K562 (cell line): ENCODE results near the gene ZG16B.

Experiments used
- ASH1L ChIP-seq: fragments of 450-650 bp; IDR thresholded peaks from 2 replicates; pipeline ENCODE4 v1.6.1; 2018; ENCODE audit warnings: borderline replicate concordance, mild to moderate bottlenecking, low read depth; ENCODE audit not compliant: partially characterized antibody
- CHCHD3 ChIP-seq: fragments of 250-450 bp; sonication (Bioruptor Pico); IDR thresholded peaks from 2 replicates; pipeline ENCODE4 v2.1.2; 2022; ENCODE audit warnings: mild to moderate bottlenecking
- CTCF ChIP-seq, 3 experiments: IDR thresholded peaks in 2 of 3; conservative IDR thresholded peaks in 1 of 3; 2 replicates each; pipeline ENCODE4 v1.5.1; 2011 to 2012; ENCODE audit warnings: low read length in 3 of 3, mild to moderate bottlenecking in 3 of 3, control low read depth in 2 of 3, improper control_type of control experiment in 1 of 3, inconsistent platforms in 1 of 3, low read depth in 1 of 3, mixed read lengths in 1 of 3, moderate library complexity in 1 of 3; ENCODE audit not compliant: insufficient read depth in 2 of 3
- JUND ChIP-seq, 2 experiments: IDR thresholded peaks; 2 replicates in 1 of 2; 3 replicates in 1 of 2; pipeline ENCODE4 v1.6.1; 2011; ENCODE audit warnings: borderline replicate concordance in 2 of 2, low read depth in 2 of 2, low read length in 2 of 2, improper control_type of control experiment in 1 of 2, missing biosample characterization in 1 of 2, missing genetic modification characterization in 1 of 2, missing genetic modification reagents in 1 of 2
- MYC ChIP-seq, 2 experiments: fragments of 250-450 bp in 1 of 2; sonication (Bioruptor Pico) in 1 of 2; IDR thresholded peaks; 2 replicates each; pipeline versions ENCODE4 v1.5.1 to v1.6.1; 2012 to 2021; ENCODE audit warnings: low read depth in 2 of 2, borderline replicate concordance in 1 of 2, improper control_type of control experiment in 1 of 2, low read length in 1 of 2, mild to moderate bottlenecking in 1 of 2, moderate library complexity in 1 of 2
- POLR2AphosphoS5 ChIP-seq: IDR thresholded peaks from 2 replicates; pipeline ENCODE4 v1.6.1; 2011; ENCODE audit warnings: mild to moderate bottlenecking, low read depth, low read length, moderate library complexity; ENCODE audit not compliant: control insufficient read depth, insufficient read depth
- PREB ChIP-seq: sonication (generic); formaldehyde crosslinking; IDR thresholded peaks from 2 replicates; pipeline ENCODE4 v1.8.1; 2023; ENCODE audit warnings: mild to moderate bottlenecking, missing genetic modification reagents
- RFX1 ChIP-seq: fragments of 450-650 bp; IDR thresholded peaks from 2 replicates; pipeline ENCODE4 v1.6.1; 2016; ENCODE audit warnings: mild to moderate bottlenecking, moderate library complexity
- SIN3B ChIP-seq: fragments of 450-650 bp; IDR thresholded peaks from 2 replicates; pipeline ENCODE4 v1.6.1; 2017; ENCODE audit warnings: low read depth, mild to moderate bottlenecking, moderate library complexity
- XRCC3 ChIP-seq: fragments of 450-650 bp; IDR thresholded peaks from 2 replicates; pipeline ENCODE4 v1.6.1; 2017; ENCODE audit warnings: mild to moderate bottlenecking, moderate library complexity
- TF ChIP-seq, protein P1 (sequence below), 2 experiments: fragments of 450-650 bp in 1 of 2; sonication (generic) in 1 of 2; formaldehyde crosslinking in 1 of 2; IDR thresholded peaks; 2 replicates each; pipeline versions ENCODE4 v1.7.1 to v1.9.0; 2016 to 2022; ENCODE audit warnings: inconsistent platforms in 1 of 2, mild to moderate bottlenecking in 1 of 2, missing genetic modification reagents in 1 of 2
- TF ChIP-seq, protein P2 (sequence below): sonication (generic); formaldehyde crosslinking; IDR thresholded peaks from 2 replicates; pipeline ENCODE4 v1.8.1; 2023; ENCODE audit warnings: mild to moderate bottlenecking, missing genetic modification reagents
- TF ChIP-seq, protein P3 (sequence below): fragments of 250-450 bp; sonication (Bioruptor Pico); IDR thresholded peaks from 2 replicates; pipeline ENCODE4 v1.8.0; 2022; ENCODE audit warnings: inconsistent platforms

DNA sequence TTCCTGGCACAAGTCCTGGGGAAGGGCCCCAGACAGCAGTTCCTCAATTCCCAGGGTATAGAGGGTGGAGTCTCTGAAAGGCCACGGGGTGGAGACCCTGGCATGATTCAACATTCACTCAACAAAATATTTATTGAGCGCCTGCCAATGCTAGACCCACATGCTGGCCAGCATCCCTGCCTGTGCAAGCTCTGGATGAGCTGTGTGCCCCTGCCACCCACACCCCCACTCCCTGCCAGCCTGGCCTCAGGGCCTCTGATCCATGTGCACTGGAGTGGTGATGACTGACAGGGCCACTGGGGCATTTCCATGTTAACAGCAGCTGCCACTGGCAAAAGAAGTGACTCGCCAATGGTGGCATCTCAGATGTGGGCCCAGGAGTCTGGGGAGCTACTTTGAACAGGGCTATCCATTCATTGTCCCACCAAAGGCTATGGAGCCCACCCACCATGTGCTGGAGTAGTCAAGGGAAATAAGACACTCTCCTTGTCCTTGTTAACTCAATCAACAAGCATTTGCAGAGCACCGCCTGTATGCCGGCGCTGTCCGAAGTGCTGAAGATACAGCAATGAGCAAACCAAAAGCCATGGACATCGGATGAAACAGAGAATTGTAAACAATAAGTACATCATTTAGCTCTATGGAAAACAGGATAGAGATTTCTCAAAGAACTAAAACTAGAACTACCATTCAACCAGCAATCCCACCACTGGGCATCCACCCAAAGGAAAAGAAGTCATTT is 30.9 kb downstream of the ZG16B start:
- TF ChIP-seq CTCF (IDR thresholded peaks at IDR 0.05 in 2 of 3, conservative IDR thresholded peaks at IDR 0.05 in 1 of 3; ENCODE audit: insufficient read depth in 2 of 3, low read depth in 1 of 3, low read length in 3 of 3) (no peak), ASH1L (no peak), CHCHD3 (CRISPR knock-in tag) (no peak), SIN3B (no peak), MYC (IDR thresholded peaks at IDR 0.05; ENCODE audit: low read depth, low read length) (no peak), MYC (CRISPR knock-in tag; IDR thresholded peaks at IDR 0.05; ENCODE audit: borderline replicate concordance, low read depth) (no peak), PREB (CRISPR knock-in tag) (no peak), JUND (IDR thresholded peaks at IDR 0.05; ENCODE audit: borderline replicate concordance, low read depth, low read length) (no peak), JUND (tag; IDR thresholded peaks at IDR 0.05; ENCODE audit: borderline replicate concordance, low read depth, low read length) (no peak), POLR2AphosphoS5 (no peak), RFX1 (no peak), XRCC3 (no peak)
- TF ChIP-seq, protein P1, sequence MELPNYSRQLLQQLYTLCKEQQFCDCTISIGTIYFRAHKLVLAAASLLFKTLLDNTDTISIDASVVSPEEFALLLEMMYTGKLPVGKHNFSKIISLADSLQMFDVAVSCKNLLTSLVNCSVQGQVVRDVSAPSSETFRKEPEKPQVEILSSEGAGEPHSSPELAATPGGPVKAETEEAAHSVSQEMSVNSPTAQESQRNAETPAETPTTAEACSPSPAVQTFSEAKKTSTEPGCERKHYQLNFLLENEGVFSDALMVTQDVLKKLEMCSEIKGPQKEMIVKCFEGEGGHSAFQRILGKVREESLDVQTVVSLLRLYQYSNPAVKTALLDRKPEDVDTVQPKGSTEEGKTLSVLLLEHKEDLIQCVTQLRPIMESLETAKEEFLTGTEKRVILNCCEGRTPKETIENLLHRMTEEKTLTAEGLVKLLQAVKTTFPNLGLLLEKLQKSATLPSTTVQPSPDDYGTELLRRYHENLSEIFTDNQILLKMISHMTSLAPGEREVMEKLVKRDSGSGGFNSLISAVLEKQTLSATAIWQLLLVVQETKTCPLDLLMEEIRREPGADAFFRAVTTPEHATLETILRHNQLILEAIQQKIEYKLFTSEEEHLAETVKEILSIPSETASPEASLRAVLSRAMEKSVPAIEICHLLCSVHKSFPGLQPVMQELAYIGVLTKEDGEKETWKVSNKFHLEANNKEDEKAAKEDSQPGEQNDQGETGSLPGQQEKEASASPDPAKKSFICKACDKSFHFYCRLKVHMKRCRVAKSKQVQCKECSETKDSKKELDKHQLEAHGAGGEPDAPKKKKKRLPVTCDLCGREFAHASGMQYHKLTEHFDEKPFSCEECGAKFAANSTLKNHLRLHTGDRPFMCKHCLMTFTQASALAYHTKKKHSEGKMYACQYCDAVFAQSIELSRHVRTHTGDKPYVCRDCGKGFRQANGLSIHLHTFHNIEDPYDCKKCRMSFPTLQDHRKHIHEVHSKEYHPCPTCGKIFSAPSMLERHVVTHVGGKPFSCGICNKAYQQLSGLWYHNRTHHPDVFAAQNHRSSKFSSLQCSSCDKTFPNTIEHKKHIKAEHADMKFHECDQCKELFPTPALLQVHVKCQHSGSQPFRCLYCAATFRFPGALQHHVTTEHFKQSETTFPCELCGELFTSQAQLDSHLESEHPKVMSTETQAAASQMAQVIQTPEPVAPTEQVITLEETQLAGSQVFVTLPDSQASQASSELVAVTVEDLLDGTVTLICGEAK (IDR thresholded peaks at IDR 0.05), result 0 out of 2 replicates have a peak, but pooled peaks have one; percentile 27
- TF ChIP-seq, protein P1 (CRISPR knock-in tag; IDR thresholded peaks at IDR 0.05), result no peak
- TF ChIP-seq, protein P2, sequence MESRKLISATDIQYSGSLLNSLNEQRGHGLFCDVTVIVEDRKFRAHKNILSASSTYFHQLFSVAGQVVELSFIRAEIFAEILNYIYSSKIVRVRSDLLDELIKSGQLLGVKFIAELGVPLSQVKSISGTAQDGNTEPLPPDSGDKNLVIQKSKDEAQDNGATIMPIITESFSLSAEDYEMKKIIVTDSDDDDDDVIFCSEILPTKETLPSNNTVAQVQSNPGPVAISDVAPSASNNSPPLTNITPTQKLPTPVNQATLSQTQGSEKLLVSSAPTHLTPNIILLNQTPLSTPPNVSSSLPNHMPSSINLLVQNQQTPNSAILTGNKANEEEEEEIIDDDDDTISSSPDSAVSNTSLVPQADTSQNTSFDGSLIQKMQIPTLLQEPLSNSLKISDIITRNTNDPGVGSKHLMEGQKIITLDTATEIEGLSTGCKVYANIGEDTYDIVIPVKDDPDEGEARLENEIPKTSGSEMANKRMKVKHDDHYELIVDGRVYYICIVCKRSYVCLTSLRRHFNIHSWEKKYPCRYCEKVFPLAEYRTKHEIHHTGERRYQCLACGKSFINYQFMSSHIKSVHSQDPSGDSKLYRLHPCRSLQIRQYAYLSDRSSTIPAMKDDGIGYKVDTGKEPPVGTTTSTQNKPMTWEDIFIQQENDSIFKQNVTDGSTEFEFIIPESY (CRISPR knock-in tag), result no peak
- TF ChIP-seq, protein P3, sequence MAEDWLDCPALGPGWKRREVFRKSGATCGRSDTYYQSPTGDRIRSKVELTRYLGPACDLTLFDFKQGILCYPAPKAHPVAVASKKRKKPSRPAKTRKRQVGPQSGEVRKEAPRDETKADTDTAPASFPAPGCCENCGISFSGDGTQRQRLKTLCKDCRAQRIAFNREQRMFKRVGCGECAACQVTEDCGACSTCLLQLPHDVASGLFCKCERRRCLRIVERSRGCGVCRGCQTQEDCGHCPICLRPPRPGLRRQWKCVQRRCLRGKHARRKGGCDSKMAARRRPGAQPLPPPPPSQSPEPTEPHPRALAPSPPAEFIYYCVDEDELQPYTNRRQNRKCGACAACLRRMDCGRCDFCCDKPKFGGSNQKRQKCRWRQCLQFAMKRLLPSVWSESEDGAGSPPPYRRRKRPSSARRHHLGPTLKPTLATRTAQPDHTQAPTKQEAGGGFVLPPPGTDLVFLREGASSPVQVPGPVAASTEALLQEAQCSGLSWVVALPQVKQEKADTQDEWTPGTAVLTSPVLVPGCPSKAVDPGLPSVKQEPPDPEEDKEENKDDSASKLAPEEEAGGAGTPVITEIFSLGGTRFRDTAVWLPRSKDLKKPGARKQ, result no peak
